Hepatocyte (in vitro differentiated cells): ENCODE measurements around the gene CNOT10. TPM values are rescaled to one million over a fixed set of nuclear protein-coding genes. Genes with fewer than 3 reads are reported as not detected.

Experiments
- DNase-seq: peaks from one replicate; pipeline ENCODE4 v3.0.0-alpha.2; 2016; ENCODE audit warnings: low spot score
- H2AFZ ChIP-seq: fragments of 200-600 bp; sonication (generic); 2 replicates; pipeline ENCODE4 v1.6.0; 2016; ENCODE audit warnings: antibody characterized with exemption, mild to moderate bottlenecking
- H3K27ac ChIP-seq: fragments of 200-600 bp; sonication (generic); 2 replicates; pipeline ENCODE4 v1.5.1; 2016; ENCODE audit warnings: mild to moderate bottlenecking
- H3K27me3 ChIP-seq: fragments of 200-600 bp; sonication (generic); 2 replicates; pipeline ENCODE4 v1.6.1; 2016
- H3K36me3 ChIP-seq: fragments of 200-600 bp; sonication (generic); replicated peaks from 2 replicates; pipeline ENCODE4 v1.5.1; 2016; ENCODE audit warnings: low read depth; ENCODE audit not compliant: insufficient read depth
- H3K4me1 ChIP-seq: fragments of 200-600 bp; sonication (generic); 2 replicates; pipeline ENCODE4 v1.5.1; 2016; ENCODE audit warnings: mild to moderate bottlenecking, moderate library complexity; ENCODE audit not compliant: insufficient read depth
- H3K4me2 ChIP-seq: fragments of 200-600 bp; sonication (generic); 2 replicates; pipeline ENCODE4 v1.6.0; 2016
- H3K4me3 ChIP-seq: fragments of 200-600 bp; sonication (generic); 2 replicates; pipeline ENCODE4 v1.5.1; 2016; ENCODE audit warnings: mild to moderate bottlenecking
- H3K79me2 ChIP-seq: fragments of 200-600 bp; sonication (generic); 2 replicates; pipeline ENCODE4 v1.6.0; 2017; ENCODE audit warnings: mild to moderate bottlenecking
- H3K9me2 ChIP-seq: fragments of 200-600 bp; sonication (generic); replicated peaks from 2 replicates; pipeline ENCODE4 v1.6.0; 2017; ENCODE audit warnings: mild to moderate bottlenecking; ENCODE audit not compliant: insufficient read depth
- H3K9me3 ChIP-seq: fragments of 200-600 bp; sonication (generic); 2 replicates; pipeline ENCODE4 v1.5.1; 2016; ENCODE audit warnings: low read depth, mild to moderate bottlenecking
- H4K20me1 ChIP-seq: fragments of 200-600 bp; sonication (generic); 2 replicates; pipeline ENCODE4 v1.6.0; 2016; ENCODE audit warnings: mild to moderate bottlenecking; ENCODE audit not compliant: insufficient read depth, poor library complexity, severe bottlenecking
- EZH2 ChIP-seq: fragments of 200-600 bp; sonication (generic); IDR thresholded peaks from 2 replicates; pipeline ENCODE4 v1.6.1; 2016; ENCODE audit warnings: antibody characterized with exemption, mild to moderate bottlenecking, borderline replicate concordance
- EZH2phosphoT487 ChIP-seq: fragments of 200-600 bp; sonication (generic); IDR thresholded peaks from one replicate; pipeline ENCODE4 v1.6.1; 2018; ENCODE audit warnings: antibody characterized with exemption, mild to moderate bottlenecking, low read depth, moderate library complexity; ENCODE audit not compliant: unreplicated experiment, severe bottlenecking
- WGBS: methylation state at CpG from one replicate; pipeline ENCODE4 v1.1.6; 2016; ENCODE audit warnings: low lambda C conversion rate; ENCODE audit errors: missing lambda C conversion rate; 5-methylcytosine and 5-hydroxymethylcytosine counted together
- polyA plus RNA-seq: library from polyadenylated mRNA; unstranded; fragments of >200 nt; fragmentation: Nextera tagmentation; extraction: Ambion mirVana; gene quantifications from 2 replicates; pipeline ENCODE4 v1.2.1, GENCODE V29; 2016
- total RNA-seq: library from RNA; depleted of rRNA; stranded (reverse); fragments of >200 nt; gene quantifications from 2 replicates; pipeline ENCODE4 v1.2.3, GENCODE V29; 2014
- TF ChIP-seq, protein P1 (sequence below): fragments of 200-600 bp; sonication (generic); IDR thresholded peaks from 2 replicates; pipeline ENCODE4 v1.5.1; 2016; ENCODE audit warnings: antibody characterized with exemption, mild to moderate bottlenecking; ENCODE audit not compliant: poor library complexity

CNOT10 gene, protein sequence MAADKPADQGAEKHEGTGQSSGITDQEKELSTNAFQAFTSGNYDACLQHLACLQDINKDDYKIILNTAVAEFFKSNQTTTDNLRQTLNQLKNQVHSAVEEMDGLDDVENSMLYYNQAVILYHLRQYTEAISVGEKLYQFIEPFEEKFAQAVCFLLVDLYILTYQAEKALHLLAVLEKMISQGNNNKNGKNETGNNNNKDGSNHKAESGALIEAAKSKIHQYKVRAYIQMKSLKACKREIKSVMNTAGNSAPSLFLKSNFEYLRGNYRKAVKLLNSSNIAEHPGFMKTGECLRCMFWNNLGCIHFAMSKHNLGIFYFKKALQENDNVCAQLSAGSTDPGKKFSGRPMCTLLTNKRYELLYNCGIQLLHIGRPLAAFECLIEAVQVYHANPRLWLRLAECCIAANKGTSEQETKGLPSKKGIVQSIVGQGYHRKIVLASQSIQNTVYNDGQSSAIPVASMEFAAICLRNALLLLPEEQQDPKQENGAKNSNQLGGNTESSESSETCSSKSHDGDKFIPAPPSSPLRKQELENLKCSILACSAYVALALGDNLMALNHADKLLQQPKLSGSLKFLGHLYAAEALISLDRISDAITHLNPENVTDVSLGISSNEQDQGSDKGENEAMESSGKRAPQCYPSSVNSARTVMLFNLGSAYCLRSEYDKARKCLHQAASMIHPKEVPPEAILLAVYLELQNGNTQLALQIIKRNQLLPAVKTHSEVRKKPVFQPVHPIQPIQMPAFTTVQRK
- total RNA-seq, result 24.5 and 31.9 TPM in 2 replicates
- 14.7 and 21.3 TPM in 2 replicates for polyA plus RNA-seq

DNA sequence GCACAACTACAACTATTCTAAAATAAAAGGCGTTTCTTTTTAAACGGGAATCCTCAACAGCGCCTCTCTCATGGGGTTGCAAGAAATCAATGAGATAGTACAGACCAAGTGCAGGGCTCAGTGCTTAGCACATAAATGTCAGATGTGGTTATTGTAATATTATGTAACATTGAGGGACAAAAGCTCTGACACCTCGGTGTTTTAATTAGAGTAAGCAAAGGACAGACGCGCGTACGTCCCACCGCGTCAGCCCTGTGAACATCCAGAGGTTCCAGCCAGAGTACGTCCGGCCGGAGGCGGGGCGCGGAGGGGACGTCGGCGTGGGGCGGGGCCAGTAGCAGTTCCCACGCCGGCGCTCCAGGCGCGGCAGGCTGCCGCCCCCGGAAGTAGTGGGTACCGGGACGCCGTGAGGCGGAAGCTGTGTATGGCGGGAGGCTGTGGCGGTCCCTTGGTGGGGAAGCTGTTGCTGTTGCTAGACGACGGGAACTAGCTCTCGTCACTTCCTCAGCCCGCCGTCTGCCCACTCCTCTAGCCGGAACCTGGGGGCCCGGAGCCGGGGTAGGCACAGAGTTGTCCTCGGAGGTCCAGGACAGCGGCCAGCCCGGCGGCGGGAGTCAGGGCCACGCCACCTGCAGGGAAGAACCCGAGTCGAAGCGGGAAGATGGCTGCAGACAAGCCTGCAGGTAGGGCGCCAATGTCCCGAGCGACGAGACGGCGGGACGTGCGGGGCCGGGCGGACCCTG lies at the start of gene CNOT10:
CNOT10 (plus strand) TSS at position 389 of the 743 bp plus-strand sequence; CDS start at position 662, 273 bp downstream.
- Histone ChIP-seq H4K20me1 (no peaks in the 10 kb centered on the region), H2AFZ (peak within 1 kb of the TSS; percentile 81), H3K36me3 (no peaks in the 10 kb centered on the region), H3K9me3 (no peaks in the 10 kb centered on the region), H3K27me3 (no peaks in the 10 kb centered on the region), H3K27ac (peak within 1 kb of the TSS; percentile 83), H3K4me3 (peak within 1 kb of the TSS; percentile 80), H3K9me2 (no peaks in the 10 kb centered on the region), H3K4me2 (peak within 1 kb of the TSS; percentile 87), H3K4me1 (peaks cover 6% of the 10 kb centered on the region), H3K79me2 (peaks cover 41% of the 10 kb centered on the region)
- under 1% methylated on average over 45 of the region's 60 CpGs for WGBS
- DNase-seq, result peak; percentile 98
- TF ChIP-seq, protein P1, sequence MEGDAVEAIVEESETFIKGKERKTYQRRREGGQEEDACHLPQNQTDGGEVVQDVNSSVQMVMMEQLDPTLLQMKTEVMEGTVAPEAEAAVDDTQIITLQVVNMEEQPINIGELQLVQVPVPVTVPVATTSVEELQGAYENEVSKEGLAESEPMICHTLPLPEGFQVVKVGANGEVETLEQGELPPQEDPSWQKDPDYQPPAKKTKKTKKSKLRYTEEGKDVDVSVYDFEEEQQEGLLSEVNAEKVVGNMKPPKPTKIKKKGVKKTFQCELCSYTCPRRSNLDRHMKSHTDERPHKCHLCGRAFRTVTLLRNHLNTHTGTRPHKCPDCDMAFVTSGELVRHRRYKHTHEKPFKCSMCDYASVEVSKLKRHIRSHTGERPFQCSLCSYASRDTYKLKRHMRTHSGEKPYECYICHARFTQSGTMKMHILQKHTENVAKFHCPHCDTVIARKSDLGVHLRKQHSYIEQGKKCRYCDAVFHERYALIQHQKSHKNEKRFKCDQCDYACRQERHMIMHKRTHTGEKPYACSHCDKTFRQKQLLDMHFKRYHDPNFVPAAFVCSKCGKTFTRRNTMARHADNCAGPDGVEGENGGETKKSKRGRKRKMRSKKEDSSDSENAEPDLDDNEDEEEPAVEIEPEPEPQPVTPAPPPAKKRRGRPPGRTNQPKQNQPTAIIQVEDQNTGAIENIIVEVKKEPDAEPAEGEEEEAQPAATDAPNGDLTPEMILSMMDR, result peak; percentile 27
- TF ChIP-seq EZH2 (no peak), EZH2phosphoT487 (no peak)

DNA sequence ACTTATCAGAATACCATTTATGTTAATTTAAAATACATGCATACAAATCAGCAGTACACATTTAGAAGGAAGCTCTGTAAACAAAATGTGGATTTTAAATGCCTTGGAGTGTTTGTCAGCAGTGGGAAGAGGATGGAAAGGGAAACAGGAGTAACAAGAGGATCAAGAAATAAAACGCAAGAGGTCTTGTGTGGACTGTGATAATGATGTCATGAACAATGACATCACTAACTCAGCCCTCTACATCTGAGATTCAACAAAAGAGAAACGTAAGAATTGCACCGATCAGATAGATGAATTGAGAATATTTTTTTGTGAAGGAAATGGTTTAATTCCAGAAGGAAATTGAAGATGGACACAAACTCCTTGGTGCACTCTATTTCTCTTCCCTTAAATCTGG lies 44.0 kb upstream of the CNOT10 start:
- H4K20me1 ChIP-seq, result no peaks in the 10 kb centered on the region
- H2AFZ ChIP-seq, result no peak overlapping the region
- no peaks in the 10 kb centered on the region for H3K36me3 ChIP-seq
- TF ChIP-seq, protein P1, result no peak
- TF ChIP-seq EZH2, result no peak
- TF ChIP-seq EZH2phosphoT487, result no peak
- no peaks in the 10 kb centered on the region for H3K27me3 ChIP-seq
- H3K27ac ChIP-seq, result no peak overlapping the region
- H3K9me3 ChIP-seq, result no peaks in the 10 kb centered on the region
- DNase-seq, result no peak
- no peaks in the 10 kb centered on the region for H3K9me2 ChIP-seq
- H3K4me3 ChIP-seq, result no peak overlapping the region
- no peaks in the 10 kb centered on the region for H3K79me2 ChIP-seq
- H3K4me1 ChIP-seq, result no peaks in the 10 kb centered on the region
- 77% methylated on average over 3 of the region's 3 CpGs for WGBS
- H3K4me2 ChIP-seq, result no peak overlapping the region

DNA sequence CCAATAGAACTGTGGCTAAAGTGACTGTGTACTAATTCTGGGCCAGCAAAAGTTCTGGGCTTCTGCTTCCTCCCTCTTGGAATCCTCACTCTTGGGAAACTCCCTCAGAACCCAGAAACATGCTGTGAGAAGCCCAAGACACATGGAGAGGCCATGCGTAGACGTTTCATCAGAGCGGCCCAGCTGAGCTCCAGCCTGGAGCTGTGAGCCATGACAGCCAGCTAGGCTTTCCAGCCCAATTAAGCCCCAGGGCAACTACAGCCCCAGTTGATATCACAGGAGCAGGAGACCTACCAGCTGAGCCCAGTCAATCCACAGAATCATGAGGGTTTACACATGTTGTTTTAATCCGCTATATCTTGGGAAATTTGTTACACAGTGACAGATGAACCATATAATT lies 43.6 kb upstream of the CNOT10 start:
- no peak overlapping the region for H3K4me3 ChIP-seq
- H3K79me2 ChIP-seq, result no peaks in the 10 kb centered on the region
- H3K9me2 ChIP-seq, result no peaks in the 10 kb centered on the region
- TF ChIP-seq, protein P1, result no peak
- no peak for TF ChIP-seq EZH2phosphoT487
- TF ChIP-seq EZH2, result no peak
- H3K27me3 ChIP-seq, result no peaks in the 10 kb centered on the region
- no peaks in the 10 kb centered on the region for H3K4me1 ChIP-seq
- 78% methylated on average over 4 of the region's 4 CpGs for WGBS
- H2AFZ ChIP-seq, result no peak overlapping the region
- H4K20me1 ChIP-seq, result no peaks in the 10 kb centered on the region
- DNase-seq, result no peak
- no peak overlapping the region for H3K27ac ChIP-seq
- no peak overlapping the region for H3K4me2 ChIP-seq
- no peaks in the 10 kb centered on the region for H3K36me3 ChIP-seq
- H3K9me3 ChIP-seq, result no peaks in the 10 kb centered on the region
